Tibial nerve (tissue), 4 donors: ENCODE measurements around the gene PCID2.

ENCODE experiments used
- CTCF ChIP-seq, 5 experiments: fragments of 200-600 bp in 3 of 5; fragments of 450-650 bp in 2 of 5; sonication (generic) in 3 of 5; IDR thresholded peaks; one replicate each; pipeline ENCODE4 v1.5.1; 2016 to 2019; ENCODE audit warnings: antibody characterized with exemption in 5 of 5, mild to moderate bottlenecking in 3 of 5, moderate library complexity in 2 of 5
- EP300 ChIP-seq, 2 donors: sonication (generic); formaldehyde crosslinking; IDR thresholded peaks; one replicate each; pipeline ENCODE4 v1.6.1; 2017; ENCODE audit warnings: antibody characterized with exemption in 2 of 2, mild to moderate bottlenecking in 1 of 2
- POLR2A ChIP-seq, 2 donors: fragments of 450-650 bp; IDR thresholded peaks; one replicate each; pipeline ENCODE4 v1.6.1; 2017; ENCODE audit warnings: antibody characterized with exemption in 2 of 2, mild to moderate bottlenecking in 2 of 2, moderate library complexity in 2 of 2

- no peak for TF ChIP-seq CTCF (IDR thresholded peaks at IDR 0.05)
- TF ChIP-seq POLR2A (IDR thresholded peaks at IDR 0.05), result no peak
- no peak for TF ChIP-seq EP300 (IDR thresholded peaks at IDR 0.05)
These were observed 52.4 kb downstream of the PCID2 start for GRCh38 chr13:113155982-113156655.
